T-helper 1 cell treated with Interleukin-12 subunit alpha and Interleukin-12 subunit beta and Interleukin-4 antibody, amounts not matched to agents 30 μg/mL and 1 μg/mL, for 36 hours (primary cell): ENCODE measurements around the gene PC.
"Not testable (repeated sequence)": the region's sequence is repeated elsewhere in the genome, so short reads cannot be mapped to it uniquely, and the experiment has no call there.

ENCODE experiments used
- H3K27ac Mint-ChIP-seq: one replicate; pipeline ENCODE4 v1.8.0; 2021; ENCODE audit warnings: mild to moderate bottlenecking, mixed read lengths
- H3K27me3 Mint-ChIP-seq: one replicate; pipeline ENCODE4 v1.8.0; 2021; ENCODE audit warnings: low read depth, mixed read lengths
- H3K36me3 Mint-ChIP-seq: one replicate; pipeline ENCODE4 v1.8.0; 2021; ENCODE audit warnings: low read depth, mixed read lengths
- H3K4me1 Mint-ChIP-seq: one replicate; pipeline ENCODE4 v1.8.0; 2021; ENCODE audit warnings: low read depth, mixed read lengths
- H3K4me3 Mint-ChIP-seq: one replicate; pipeline ENCODE4 v1.8.0; 2021; ENCODE audit warnings: mild to moderate bottlenecking, moderate library complexity, mixed read lengths
- H3K9me3 Mint-ChIP-seq: one replicate; pipeline ENCODE4 v1.8.0; 2021; ENCODE audit warnings: mixed read lengths

PC gene

DNA sequence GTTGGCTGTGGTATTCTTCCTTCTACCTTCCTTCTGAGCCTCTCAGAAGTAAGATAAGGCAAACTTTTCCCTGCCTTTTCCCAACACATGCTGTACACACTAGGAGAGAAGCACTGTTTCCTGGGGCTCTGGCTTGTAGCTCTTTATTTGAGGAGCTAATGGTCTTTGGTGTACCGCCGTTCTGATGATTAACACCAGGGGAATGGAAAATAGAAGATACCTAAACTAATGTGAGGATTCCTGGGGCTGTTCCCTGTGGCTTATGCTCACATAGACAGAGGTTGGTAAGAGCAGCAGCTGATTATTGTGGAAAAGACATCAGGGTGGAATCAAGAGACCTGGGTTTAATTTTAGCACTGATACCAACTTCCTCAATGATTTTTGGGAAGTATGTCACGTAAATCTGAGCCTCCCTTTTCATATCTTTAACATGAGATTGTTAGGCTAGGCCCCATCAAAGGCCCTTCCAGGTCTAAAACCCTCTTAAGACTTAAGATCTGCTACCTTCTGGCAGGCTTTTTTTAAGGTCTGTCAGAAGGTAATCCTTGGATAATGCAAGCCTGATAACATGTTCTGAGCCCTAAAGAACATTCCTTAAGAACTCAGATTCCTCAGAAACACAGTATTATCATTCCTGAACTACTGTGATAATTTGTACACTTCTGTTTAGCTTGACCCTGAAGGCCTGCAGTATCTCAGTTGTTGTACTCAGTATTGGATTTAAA, 139.8 kb downstream of the PC start:
- H3K4me3 Mint-ChIP-seq, result no peak overlapping the region
- H3K9me3 Mint-ChIP-seq, result no peaks in the 10 kb centered on the region
- no peaks in the 10 kb centered on the region for H3K36me3 Mint-ChIP-seq
- H3K27me3 Mint-ChIP-seq, result no peaks in the 10 kb centered on the region
- no peak overlapping the region for H3K27ac Mint-ChIP-seq
- H3K4me1 Mint-ChIP-seq, result peaks cover 2% of the 10 kb centered on the region

DNA sequence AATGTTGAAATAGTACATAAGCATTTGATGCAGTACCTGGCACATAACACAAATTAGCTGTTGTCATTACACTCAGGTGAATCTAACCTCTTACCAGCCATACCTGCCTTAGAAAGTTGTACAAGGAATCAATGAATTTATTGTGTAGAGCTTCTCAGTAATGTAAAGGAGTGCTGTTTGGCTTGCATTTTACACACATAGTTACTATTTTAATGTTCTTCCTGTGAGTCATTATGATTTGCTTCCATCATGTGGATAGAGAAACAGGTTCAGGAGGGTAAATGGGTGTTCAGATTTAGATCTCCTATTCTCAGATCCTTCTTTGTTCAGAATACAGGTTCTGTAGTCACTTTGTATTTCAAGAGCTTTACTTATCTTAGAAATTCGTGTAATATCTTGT, 142.5 kb downstream of the PC start:
- Mint-ChIP-seq H3K9me3 (no peaks in the 10 kb centered on the region), H3K36me3 (no peaks in the 10 kb centered on the region), H3K27me3 (no peaks in the 10 kb centered on the region), H3K4me1 (peaks cover 2% of the 10 kb centered on the region), H3K4me3 (no peak overlapping the region), H3K27ac (no peak overlapping the region)

DNA sequence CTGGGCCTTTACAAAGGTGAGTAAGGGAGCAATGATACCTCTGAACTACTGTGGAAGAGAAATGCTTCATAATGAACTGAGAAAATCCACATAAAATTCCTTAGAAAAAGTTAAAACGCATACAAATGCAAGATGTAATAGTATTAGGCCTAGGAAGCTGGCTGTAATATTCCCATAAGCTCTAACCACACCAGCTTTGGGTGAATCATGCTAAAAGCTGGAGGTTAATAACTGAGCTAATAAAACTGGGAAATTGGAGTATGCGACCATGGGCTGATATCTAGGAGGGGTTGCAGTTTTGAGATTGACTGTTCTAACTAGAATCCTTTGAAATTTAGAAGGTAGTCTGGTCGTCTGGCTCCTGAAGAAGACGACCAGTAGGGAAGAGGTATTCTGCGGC, 143.5 kb downstream of the PC start:
- Mint-ChIP-seq H3K4me1 (peaks cover 2% of the 10 kb centered on the region), H3K36me3 (no peaks in the 10 kb centered on the region), H3K9me3 (no peaks in the 10 kb centered on the region), H3K27me3 (no peaks in the 10 kb centered on the region), H3K4me3 (no peak overlapping the region), H3K27ac (no peak overlapping the region)

DNA sequence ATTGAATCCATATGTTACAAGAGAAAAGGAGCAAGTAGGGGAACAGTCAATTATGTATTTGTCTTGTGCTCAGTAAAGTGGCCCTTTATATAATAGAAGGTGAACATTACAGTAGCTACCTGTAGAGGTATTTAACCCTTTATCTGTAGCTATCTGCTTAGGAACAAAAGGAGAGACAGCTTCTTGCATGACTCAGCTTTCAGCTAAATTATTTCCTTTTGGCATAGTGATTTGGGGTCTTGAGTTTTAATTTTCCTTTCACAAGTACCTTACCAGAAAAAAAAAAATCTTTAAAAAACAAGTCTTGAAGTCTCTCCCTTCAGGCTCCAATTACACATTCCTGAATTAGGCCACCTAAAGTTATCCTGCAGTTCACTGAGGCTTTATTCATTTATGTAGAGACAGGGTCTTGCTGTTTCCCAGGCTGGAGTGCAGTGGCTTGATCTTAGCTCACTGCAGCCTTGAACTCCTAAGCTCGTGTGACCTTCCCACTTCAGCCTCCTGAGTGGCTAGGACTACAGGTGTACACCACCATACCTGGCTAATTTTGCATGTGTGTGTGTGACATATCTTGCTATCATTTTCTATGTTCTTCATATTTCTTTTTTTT, 147.5 kb downstream of the PC start:
- Mint-ChIP-seq H3K27me3 (no peaks in the 10 kb centered on the region), H3K4me1 (peaks cover 2% of the 10 kb centered on the region), H3K36me3 (no peaks in the 10 kb centered on the region), H3K27ac (no peak overlapping the region), H3K4me3 (no peak overlapping the region), H3K9me3 (no peaks in the 10 kb centered on the region)

DNA sequence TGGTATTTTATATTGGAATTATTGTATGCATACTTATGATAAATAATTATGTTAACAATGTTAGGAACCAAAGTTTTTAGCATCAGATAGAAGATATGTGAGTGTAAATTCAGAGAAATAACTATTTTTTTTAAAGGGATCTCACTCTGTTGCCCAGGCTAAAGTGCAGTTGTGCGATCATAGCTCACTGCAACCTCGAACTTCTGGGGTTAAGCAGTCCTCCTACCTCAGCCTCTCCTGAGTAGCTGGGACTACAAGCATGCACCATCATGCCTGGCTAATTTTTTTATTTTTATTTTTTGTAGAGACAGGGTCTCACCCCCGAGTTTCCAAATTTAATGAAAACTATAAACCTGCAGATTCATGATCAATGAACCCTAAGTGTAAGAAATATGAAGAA, 148.6 kb downstream of the PC start:
- Mint-ChIP-seq H3K27ac (no peak overlapping the region), H3K36me3 (no peaks in the 10 kb centered on the region)

DNA sequence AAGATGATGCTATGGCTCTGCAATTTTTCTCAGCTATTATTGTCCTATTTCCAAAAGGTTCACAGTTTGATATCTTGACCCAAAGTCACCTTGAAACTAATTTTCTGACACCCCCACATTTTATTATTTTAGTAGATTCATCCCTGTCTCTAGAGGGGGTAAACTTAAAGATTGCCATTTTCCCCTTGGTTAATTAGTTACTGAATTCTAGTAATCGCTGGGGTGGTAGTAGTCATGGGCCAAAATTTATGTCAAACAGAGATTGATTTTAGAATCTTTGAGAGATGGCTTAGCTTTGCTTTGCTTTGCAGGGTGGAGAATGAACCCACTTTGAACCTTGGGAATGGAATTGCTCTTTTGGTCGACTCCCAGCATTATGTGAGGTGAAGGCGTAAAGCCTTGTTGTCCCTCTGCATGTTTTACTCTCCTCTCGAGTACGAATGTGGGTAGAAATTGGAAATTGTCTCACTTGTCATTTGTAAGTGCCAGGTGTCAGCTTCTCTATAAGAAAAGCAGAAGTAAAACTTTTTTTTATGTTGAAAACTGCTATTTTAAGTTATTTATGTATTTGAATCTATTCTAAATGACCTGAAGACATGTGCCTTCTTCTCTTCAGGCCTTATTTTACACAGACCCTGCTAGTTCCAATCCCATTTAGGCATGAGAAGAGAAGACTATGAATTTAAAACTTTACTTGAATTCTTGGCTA, 157.3 kb downstream of the PC start:
- no peaks in the 10 kb centered on the region for H3K36me3 Mint-ChIP-seq
- H3K4me1 Mint-ChIP-seq, result no peaks in the 10 kb centered on the region
- H3K27ac Mint-ChIP-seq, result no peak overlapping the region
- no peaks in the 10 kb centered on the region for H3K27me3 Mint-ChIP-seq
- H3K9me3 Mint-ChIP-seq, result no peaks in the 10 kb centered on the region
- no peak overlapping the region for H3K4me3 Mint-ChIP-seq

More for the DNA sequence above, 148.6 kb downstream of the PC start:
- no peaks in the 10 kb centered on the region for H3K4me1 Mint-ChIP-seq
- no peaks in the 10 kb centered on the region for H3K27me3 Mint-ChIP-seq
- H3K4me3 Mint-ChIP-seq, result no peak overlapping the region
- H3K9me3 Mint-ChIP-seq, result no peaks in the 10 kb centered on the region

DNA sequence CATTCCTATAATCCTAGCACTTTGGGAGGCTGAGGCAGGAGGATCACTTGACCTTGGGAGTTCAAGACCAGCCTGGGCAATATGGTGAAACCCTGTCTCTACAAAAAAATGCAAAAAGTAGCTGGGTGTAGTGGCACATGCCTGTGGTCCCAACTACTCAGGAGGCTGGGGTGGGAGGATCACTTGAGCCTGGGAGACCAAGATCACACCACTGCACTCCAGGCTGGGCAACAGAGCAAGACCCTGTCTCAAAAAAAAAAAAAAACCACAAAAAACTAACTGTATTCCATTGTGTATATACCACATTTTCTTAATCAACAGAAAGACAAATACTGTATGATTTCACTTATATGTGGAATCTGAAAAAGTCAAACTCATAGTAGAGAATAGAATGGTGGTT, 158.4 kb downstream of the PC start:
- H3K9me3 Mint-ChIP-seq, H3K27ac Mint-ChIP-seq, H3K4me3 Mint-ChIP-seq, H3K4me1 Mint-ChIP-seq, H3K36me3 Mint-ChIP-seq, H3K27me3 Mint-ChIP-seq: not testable (repeated sequence)
